G401.6 (cell line): ENCODE data around the gene CLDN1.

Experiments
- FAIRE-seq: peaks from 2 replicates; lab custom pipeline; 2012; peaks lifted over from hg19 to GRCh38; lab: Jason Lieb, UNC

Gene CLDN1

GRCh38 chr3:190321789-190322603 is at the start of gene CLDN1:
TSS of gene CLDN1 (minus strand) at chr3:190322446. CDS start at chr3:190322206, 240 bp downstream.
- no peak for FAIRE-seq

DNA sequence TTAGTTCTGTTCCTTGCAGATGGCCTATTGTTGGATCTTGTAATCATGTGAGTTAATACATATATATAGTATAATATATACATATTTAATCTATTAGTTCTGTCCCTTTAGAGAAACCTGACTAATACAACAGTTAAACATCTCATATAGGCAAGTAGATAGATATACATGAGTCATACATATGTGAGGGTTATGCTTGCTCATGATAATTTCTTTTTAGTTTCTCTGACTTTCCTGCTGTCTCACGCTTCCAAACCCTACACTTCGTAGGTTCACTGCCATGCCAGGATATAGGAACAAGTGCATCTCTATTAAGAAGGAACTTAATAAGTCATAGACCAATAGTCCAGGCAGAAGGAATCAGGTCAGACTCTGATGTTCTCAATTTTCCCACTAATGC is 48.9 kb upstream of the CLDN1 start:
- FAIRE-seq: no peak

- no peak for FAIRE-seq
Observed at GRCh38 chr3:190370369-190370768, 48.1 kb upstream of the CLDN1 start.

- no peak for FAIRE-seq
Observed at GRCh38 chr3:190369668-190370295, 47.5 kb upstream of the CLDN1 start.

DNA sequence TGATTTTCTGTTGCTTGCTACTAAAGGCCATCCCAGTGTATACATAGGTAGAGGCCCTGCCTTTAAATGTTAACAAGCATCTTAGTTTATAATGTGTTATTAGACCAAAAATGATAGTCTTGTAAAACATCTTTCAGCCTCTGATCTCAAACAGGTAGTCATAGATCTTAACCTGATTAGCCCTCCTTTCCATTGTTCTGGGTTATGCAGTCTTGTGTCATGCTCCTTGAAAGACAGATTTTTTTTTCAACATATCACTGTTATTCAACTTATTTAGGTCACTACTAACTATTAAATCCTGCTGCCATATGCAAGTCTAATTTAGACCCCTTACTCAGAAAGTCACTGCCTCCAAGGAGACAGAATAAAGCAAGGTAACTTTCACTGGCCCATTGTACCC is 46.6 kb upstream of the CLDN1 start:
- no peak for FAIRE-seq

GRCh38 chr3:190366133-190366532 is 43.9 kb upstream of the CLDN1 start:
- no peak for FAIRE-seq

- FAIRE-seq: no peak
Observed at GRCh38 chr3:190362258-190362657, 40.0 kb upstream of the CLDN1 start.

DNA sequence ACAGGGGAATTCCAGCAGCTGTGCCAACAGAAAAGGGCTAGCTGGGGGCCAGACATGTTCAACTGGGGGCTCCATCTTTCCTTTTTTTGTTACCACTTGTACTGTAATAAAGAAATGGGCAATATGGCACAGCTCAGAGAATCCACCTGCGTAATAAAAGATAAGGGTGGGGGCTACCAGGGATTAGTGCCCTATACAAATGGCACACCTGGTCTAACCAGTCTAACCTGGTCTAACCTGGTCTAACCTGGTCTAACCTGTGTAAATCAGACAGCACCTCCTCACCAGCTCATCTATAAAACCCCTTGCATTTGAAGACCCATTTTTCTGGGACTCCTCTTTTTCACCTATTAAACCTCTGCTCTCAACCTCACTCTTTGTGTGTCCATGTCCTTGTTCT is 39.5 kb upstream of the CLDN1 start:
- FAIRE-seq: no peak

GRCh38 chr3:190360228-190360627 is 38.0 kb upstream of the CLDN1 start:
- FAIRE-seq: no peak

DNA sequence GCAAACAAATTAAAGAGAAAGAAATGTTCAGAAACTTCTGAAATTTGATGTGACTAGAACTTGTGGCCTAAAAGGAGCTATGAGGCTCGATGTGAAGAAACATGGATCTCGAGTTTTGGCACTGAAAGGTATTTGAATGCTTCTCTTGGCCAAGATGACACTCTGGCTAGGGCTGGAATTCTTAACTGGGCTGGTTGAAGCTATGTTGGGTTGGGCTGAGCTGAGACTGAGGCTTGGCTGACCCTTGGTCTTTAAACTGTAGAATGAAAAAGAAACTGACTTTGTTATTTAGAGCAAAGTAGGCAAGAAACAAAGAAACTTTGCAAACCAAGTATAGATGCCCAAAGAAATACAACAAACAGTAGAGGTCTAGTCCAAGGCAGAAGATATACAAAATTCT is 37.6 kb upstream of the CLDN1 start:
- FAIRE-seq: no peak

- FAIRE-seq: no peak
Observed at GRCh38 chr3:190357468-190357867, 35.2 kb upstream of the CLDN1 start.

DNA sequence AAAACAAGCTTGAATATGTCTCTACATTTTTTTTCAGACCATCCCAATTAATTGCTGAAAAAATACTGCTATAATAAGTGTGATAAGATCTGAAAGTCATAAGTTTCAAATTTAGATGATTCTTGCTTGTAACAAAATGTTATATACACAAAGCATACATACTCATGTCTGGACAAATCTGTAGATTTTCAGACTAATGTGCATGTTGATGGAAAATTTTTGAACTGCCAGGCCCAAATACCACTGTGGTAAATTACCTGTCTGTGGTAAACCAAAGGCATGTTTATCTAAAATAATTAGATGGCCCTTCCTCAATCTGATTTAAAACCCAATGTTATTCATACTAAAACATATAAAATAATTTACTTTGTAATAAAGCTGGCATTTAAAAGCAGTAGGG is 34.0 kb upstream of the CLDN1 start:
- FAIRE-seq: no peak

GRCh38 chr3:190352861-190353457 is 30.7 kb upstream of the CLDN1 start:
- FAIRE-seq: no peak

DNA sequence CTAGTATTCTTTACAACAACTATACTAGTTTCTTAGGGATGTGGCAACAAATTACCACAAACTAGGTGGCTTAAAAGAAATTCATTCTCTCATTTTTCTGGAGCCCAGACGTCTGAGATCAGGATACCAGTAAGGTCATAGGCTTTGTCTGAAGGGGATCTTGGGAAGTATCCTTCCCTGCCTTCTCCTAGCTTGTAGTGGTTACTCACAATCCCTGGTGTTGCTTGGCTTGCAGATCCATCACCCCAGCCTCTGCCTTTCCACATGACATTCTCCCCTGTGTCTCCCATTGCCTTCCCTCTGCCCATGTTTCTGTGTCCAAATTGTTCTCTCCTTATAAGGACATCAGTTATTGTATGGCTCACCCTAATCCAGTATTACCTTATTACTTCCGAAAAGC is 24.3 kb upstream of the CLDN1 start:
- no peak for FAIRE-seq

- no peak for FAIRE-seq
Observed at GRCh38 chr3:190345878-190346277, 23.6 kb upstream of the CLDN1 start.

GRCh38 chr3:190345027-190345821 is 23.0 kb upstream of the CLDN1 start:
- FAIRE-seq: no peak

GRCh38 chr3:190340071-190340470 is 17.8 kb upstream of the CLDN1 start:
- no peak for FAIRE-seq

DNA sequence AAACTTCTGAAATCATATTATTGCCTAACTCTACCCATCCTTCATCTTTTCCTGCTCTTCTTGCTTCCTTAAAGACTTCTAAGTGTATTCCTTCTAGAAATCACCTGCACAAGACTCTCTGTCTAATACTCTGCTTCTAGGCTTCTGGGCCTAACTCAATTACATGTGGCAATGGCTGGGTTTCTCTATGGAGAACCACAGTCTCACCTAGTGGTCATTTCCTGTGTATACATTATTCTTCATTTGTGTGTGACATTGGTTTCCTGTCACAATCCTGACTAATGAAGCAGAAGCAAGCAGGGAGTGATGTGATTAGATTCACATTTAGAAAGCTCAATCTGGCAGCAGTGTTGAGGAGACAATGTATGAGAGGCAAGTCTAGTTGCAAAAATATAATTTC is 16.9 kb upstream of the CLDN1 start:
- FAIRE-seq: no peak

DNA sequence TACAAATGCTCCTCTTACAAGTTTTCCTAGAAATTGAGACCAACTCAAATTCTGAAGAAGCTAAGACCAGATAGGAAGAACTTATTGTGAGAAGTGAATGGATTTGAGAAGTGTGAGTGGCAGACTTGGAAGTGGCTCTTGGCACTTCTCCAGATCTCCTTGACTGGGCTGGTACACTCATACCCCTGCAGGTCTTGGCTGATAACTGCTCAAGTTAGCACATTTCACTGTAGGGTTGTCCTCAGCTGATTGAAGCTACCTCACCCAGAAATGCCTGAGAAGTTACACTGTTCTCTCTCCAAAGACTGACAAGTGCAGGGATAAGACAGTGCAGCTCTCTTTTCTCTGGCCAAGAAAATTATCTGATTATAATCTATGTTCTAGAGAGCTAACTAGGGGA is 16.5 kb upstream of the CLDN1 start:
- FAIRE-seq: no peak

DNA sequence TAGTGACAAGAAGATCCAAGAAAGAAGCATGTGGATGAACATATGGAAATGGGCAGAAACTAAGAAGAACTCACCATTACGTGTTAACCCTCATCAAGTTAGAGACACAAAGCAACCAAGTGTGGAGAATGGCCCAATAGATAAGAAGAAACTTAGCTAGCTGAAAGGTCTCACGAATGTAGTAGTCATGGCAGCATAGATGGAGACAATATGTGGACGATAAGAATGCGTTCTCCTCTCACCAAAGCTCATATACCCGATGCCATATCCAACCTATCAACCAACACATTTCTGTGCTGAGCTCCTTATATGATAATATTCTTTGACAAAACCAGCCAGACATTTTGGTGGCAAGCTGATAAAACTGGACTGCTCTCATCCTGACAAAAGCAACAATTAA is 15.1 kb upstream of the CLDN1 start:
- FAIRE-seq: no peak

DNA sequence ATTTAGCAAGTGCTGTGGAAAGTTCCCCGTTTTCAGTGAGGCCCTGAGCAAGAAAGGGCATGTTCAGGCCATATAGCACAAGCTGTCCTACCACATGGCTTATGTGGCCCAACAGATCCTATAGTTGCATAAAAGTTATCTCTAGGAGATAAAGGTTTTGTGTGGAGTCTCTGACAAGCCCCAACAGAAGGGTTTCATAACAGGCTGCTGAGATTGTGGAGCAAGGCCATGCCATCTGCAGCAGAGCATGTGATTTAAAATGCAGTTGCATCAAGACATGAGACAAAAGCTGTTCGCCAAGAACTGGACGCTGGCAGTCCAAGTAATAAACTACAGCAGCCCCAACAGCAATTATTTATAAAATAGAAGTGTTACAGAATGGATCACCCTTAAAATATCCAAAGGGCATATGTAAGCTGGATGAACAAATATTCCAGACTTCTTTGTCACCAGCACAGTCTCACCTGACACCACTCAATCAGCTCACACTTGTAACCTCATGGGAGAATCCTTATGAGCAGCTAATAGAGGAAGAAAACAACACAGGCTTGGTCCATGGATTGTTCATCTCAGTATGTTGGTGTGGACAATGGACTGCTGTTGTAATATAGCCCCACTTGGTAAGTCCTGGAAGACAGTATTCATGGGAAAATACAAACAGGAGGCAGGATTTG is 14.4 kb upstream of the CLDN1 start:
- no peak for FAIRE-seq

DNA sequence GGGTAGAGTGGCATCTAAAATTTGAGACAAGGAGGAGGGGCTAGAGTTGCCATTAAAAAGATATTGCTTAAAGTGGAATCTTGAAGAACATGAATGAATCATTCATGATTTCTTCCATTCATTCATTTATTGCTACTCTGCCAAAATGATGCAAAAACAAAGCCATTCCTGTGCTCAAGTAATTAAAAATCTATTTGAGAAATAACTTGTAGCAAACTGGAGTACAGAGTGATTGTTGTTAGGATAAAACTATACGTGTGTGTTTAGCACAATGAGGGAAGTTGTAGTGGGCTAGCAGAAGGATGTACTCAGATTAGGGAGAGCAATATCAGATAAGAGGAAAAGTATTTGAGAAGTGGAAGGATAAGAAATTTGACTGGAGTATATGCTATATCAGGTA is 11.7 kb upstream of the CLDN1 start:
- no peak for FAIRE-seq
